ENCODE results near the gene RANBP10. TPM values are rescaled to one million over a fixed set of nuclear protein-coding genes. Genes with fewer than 3 reads are reported as not detected.
A peak's percentile ranks its signal among the peaks of the same experiment; 100 is the strongest.

Gene RANBP10
- total RNA-seq, 6 donors from 2014 or later: 6.5 to 50.3 (median 17.0) TPM

DNA sequence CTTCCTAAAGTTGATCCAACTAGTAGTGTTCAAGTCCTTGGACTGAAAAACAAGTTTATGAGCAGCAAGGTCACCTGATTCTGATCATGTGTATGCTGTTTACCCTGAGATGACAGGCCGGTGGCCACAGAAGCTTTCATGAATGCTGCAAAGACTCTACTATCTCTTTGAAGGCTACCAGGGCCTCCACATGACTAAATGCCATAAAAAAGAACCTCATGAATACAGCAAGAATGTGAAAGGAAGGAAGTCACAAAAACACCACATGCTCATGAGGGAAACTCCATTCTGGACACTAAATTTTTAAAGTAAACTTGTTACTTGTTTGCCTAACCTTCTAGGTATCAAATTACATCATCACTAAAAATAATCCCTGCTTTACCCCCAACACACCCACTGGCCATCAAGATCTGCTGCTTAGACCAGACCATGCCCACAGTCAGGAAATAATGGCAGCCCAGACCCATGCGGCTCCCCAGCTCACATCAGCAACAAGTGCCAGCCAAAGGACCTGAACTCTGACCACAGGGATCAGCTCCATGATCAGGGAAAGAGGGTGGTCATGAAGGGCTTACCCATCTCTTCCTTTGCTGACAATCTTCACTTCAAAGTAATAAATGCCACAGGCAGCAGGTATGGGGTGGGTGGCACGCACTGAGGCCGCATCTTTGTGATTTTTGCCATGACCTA, 1.4 kb downstream of the RANBP10 start:
- WGBS, 2 donors: 63 to 89% methylated on average over 4 of the region's 4 CpGs
- TF ChIP-seq EP300 (IDR thresholded peaks at IDR 0.05) (no peak), POLR2A (IDR thresholded peaks at IDR 0.05) (no peak), POLR2AphosphoS5 (IDR thresholded peaks at IDR 0.05) (no peak)
- TF ChIP-seq, protein P1, sequence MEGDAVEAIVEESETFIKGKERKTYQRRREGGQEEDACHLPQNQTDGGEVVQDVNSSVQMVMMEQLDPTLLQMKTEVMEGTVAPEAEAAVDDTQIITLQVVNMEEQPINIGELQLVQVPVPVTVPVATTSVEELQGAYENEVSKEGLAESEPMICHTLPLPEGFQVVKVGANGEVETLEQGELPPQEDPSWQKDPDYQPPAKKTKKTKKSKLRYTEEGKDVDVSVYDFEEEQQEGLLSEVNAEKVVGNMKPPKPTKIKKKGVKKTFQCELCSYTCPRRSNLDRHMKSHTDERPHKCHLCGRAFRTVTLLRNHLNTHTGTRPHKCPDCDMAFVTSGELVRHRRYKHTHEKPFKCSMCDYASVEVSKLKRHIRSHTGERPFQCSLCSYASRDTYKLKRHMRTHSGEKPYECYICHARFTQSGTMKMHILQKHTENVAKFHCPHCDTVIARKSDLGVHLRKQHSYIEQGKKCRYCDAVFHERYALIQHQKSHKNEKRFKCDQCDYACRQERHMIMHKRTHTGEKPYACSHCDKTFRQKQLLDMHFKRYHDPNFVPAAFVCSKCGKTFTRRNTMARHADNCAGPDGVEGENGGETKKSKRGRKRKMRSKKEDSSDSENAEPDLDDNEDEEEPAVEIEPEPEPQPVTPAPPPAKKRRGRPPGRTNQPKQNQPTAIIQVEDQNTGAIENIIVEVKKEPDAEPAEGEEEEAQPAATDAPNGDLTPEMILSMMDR (IDR thresholded peaks at IDR 0.05): no peak

DNA sequence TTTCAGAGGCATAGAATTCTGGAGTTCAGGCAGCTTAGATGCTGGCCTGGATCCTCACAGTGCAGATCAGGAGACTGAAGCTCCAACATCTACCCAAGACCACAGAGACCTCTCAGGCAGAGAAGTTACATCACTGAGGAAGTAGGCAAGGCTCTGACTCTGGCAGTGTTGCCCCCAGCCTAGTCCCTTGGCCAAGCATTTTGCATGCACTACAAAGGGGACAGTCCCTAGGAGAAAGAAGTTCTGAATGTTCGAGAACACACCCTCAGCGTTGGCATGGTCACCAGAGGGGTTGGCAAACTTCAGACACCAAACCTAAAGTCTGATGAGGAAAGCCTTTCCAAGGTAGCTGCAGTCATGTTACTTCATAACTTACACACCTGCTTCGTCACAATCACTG, 2.5 kb downstream of the RANBP10 start:
- Histone ChIP-seq H3K36me3 (peaks cover 0 to 30% (median 12%) of the 10 kb centered on the region in 4 donors), H3K4me3 (no peak overlapping the region), H3K27me3 (no peaks in the 10 kb centered on the region), H3K9me3 (no peaks in the 10 kb centered on the region), H3K27ac (no peak overlapping the region), H3K4me1 (peaks cover 27 to 40% (median 35%) of the 10 kb centered on the region in 4 donors)
- no peak for ATAC-seq (ENCODE audit: low FRiP score in 2 of 2)
- TF ChIP-seq, protein P1 (IDR thresholded peaks at IDR 0.05): no peak
- no peak for TF ChIP-seq POLR2A (IDR thresholded peaks at IDR 0.05)
- DNase-seq: no peak
- WGBS, 2 donors: 58 to 83% methylated on average over 3 of the region's 3 CpGs

More for the DNA sequence above, 1.4 kb downstream of the RANBP10 start:
- Histone ChIP-seq H3K27ac (peak overlapping the region in 1 of 4 donors; percentile 89), H3K4me3 (peak overlapping the region in 3 of 4 donors; percentile 87 to 97 (median 88)), H3K4me1 (peaks cover 27 to 40% (median 34%) of the 10 kb centered on the region in 4 donors), H3K36me3 (peaks cover 0 to 29% (median 10%) of the 10 kb centered on the region in 4 donors), H3K27me3 (no peaks in the 10 kb centered on the region), H3K9me3 (no peaks in the 10 kb centered on the region)
- no peak for ATAC-seq (ENCODE audit: low FRiP score in 2 of 2)
- no peak for DNase-seq

GRCh38 chr16:67801883-67802282, 4.5 kb downstream of the RANBP10 start:
- WGBS, 2 donors: 76 to 85% methylated on average over 2 of the region's 2 CpGs
- Histone ChIP-seq H3K9me3 (no peaks in the 10 kb centered on the region), H3K27me3 (no peaks in the 10 kb centered on the region), H3K4me3 (no peak overlapping the region), H3K27ac (no peak overlapping the region), H3K4me1 (peaks cover 22 to 33% (median 30%) of the 10 kb centered on the region in 4 donors), H3K36me3 (peaks cover 0 to 34% (median 12%) of the 10 kb centered on the region in 4 donors)
- no peak for DNase-seq
- TF ChIP-seq, protein P1 (IDR thresholded peaks at IDR 0.05): no peak
- no peak for TF ChIP-seq EP300 (IDR thresholded peaks at IDR 0.05)
- no peak for TF ChIP-seq POLR2A (IDR thresholded peaks at IDR 0.05)
- TF ChIP-seq POLR2AphosphoS5 (IDR thresholded peaks at IDR 0.05): no peak
- no peak for ATAC-seq (ENCODE audit: low FRiP score in 2 of 2)

DNA sequence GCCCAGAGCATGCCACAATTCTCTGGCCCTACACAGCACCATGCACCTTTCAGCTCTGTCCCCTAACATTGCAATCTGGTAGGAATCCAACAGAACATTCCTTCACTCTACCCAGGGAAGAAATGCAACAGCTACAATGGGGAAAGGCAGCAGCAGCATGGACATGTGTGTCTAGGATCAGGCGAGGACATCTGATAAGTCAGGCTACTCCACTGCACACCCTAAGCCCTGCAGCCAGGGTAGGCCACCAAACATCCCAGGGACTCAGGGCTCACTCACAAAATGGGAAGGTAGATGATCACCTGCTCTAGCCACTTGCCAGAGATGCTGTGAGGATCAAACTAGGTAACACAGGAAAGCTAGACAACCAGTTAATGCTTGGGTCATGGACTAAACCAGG, 5.1 kb downstream of the RANBP10 start:
- no peak for TF ChIP-seq POLR2AphosphoS5 (IDR thresholded peaks at IDR 0.05)
- TF ChIP-seq, protein P1 (IDR thresholded peaks at IDR 0.05): no peak
- 79% methylated on average over 1 of the region's 1 CpG; no CpG with 5 or more reads in 1 of the 2 donors for WGBS, 2 donors
- H3K27me3 ChIP-seq: no peaks in the 10 kb centered on the region
- ATAC-seq (ENCODE audit: low FRiP score in 2 of 2): no peak
- no peaks in the 10 kb centered on the region for H3K9me3 ChIP-seq
- H3K4me1 ChIP-seq: peaks cover 22 to 33% (median 29%) of the 10 kb centered on the region in 4 donors
- no peak overlapping the region for H3K4me3 ChIP-seq
- no peak overlapping the region for H3K27ac ChIP-seq
- no peak for DNase-seq
- peaks cover 0 to 34% (median 12%) of the 10 kb centered on the region in 4 donors for H3K36me3 ChIP-seq
